Left lobe of liver (tissue), 2 donors: ENCODE measurements around the gene MLXIPL. TPM values are rescaled to one million over a fixed set of nuclear protein-coding genes. Genes with fewer than 3 reads are reported as not detected.
"Not testable (repeated sequence)": the region's sequence is repeated elsewhere in the genome, so short reads cannot be mapped to it uniquely, and the experiment has no call there.

ENCODE experiments used
- ATAC-seq: fragments of 200-7000 bp; cut with Tn5 transposase; one replicate; pipeline ENCODE4 v1.9.1; 2020; ENCODE audit warnings: mild to moderate bottlenecking, moderate library complexity
- DNase-seq: peaks from one replicate; pipeline ENCODE4 v3.0.0-alpha.2; 2020; ENCODE audit warnings: low spot score
- total RNA-seq: library from RNA; stranded (reverse); gene quantifications from one replicate; pipeline ENCODE4 v1.2.1, GENCODE V29; 2021
- donor health status: DM: no; HTN: no; CAD: no; lungs with moderate emphysema.
- donor health status: DM: no; HTN: yes; CAD: no.

MLXIPL gene
- total RNA-seq, 1 donor from 2014 or later, result 457 TPM

- ATAC-seq, result no peak
- DNase-seq, result no peak
Observed at GRCh38 chr7:73646785-73647724, 22.7 kb upstream of the MLXIPL start.

- ATAC-seq (no peak), DNase-seq (no peak)
Observed at GRCh38 chr7:73645643-73646174, 21.4 kb upstream of the MLXIPL start.

- no peak for ATAC-seq
Observed at GRCh38 chr7:73644688-73645286, 20.5 kb upstream of the MLXIPL start.

DNA sequence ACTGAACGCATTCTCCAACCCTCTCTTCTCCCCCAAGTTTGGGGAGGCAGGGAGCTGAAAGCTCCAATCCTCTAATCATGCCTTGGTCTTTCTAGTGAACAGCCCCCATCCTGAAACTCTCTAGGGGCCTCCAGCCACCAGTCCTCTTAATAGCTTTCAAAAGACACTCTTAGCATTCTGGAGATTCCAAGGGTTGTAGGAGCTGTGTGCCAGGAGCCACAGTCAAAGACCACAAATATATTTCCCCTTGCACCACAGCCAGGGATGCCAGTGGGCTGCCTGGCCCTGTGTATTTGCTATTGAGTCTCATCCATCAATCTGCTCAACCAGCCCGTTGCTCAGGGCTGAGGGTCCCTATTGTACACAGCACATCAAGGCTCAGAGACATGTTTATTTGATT, 18.5 kb upstream of the MLXIPL start:
- ATAC-seq, result no peak
- no peak for DNase-seq

More at GRCh38 chr7:73644688-73645286, 20.5 kb upstream of the MLXIPL start:
- DNase-seq, result no peak

- DNase-seq (no peak), ATAC-seq (no peak)
Observed at GRCh38 chr7:73638911-73639310, 14.6 kb upstream of the MLXIPL start.

- DNase-seq (no peak), ATAC-seq (no peak)
Observed at GRCh38 chr7:73635428-73636200, 11.3 kb upstream of the MLXIPL start.

- DNase-seq (no peak), ATAC-seq (peak; percentile 58)
Observed at GRCh38 chr7:73633844-73634243, 9.5 kb upstream of the MLXIPL start.

DNA sequence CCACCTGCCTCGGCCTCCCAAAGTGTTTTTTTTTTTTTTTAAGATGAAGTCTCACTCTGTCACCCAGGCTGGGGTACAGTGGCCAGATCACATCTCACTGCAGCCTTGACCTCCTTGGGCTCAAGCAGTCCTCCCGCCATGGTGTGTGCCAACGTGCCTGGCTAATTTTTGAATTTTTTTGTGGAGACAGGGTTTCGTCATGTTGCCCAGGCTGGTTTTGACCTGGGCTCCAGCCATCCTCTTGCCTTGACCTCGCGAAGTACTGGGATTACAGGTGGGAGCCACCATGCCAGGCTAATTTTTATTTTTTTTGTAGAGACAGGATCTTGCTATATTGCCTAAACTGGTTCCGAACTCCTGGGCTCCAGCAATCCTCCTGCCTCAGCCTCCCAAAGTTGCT, 9.0 kb upstream of the MLXIPL start:
- peak; percentile 67 for DNase-seq
- peak; percentile 75 for ATAC-seq

GRCh38 chr7:73631558-73631957, 7.2 kb upstream of the MLXIPL start:
- ATAC-seq (no peak), DNase-seq (no peak)

- no peak for DNase-seq
- no peak for ATAC-seq
Observed at GRCh38 chr7:73628504-73628903, 4.2 kb upstream of the MLXIPL start.

DNA sequence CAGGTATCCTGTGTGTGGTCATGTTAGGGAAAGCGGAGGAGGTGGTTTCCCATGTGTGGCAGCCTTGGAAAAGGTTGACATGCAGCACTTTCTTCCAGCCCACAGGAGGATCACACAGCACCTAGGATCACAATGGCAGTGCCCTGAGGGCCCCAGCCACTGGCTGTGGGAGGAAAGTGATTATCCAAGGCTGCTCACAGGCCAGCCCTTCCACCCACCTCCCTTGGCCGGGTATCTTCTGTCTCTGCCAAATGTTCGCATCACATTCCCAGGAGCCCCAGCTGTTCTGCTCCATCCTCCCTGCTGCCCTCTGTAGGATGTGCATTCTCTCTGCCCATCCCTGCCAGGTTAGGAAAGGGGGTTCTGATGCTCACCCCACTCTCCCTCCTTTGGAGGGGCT, 2.5 kb upstream of the MLXIPL start:
- DNase-seq (no peak), ATAC-seq (peak; percentile 9)

GRCh38 chr7:73625276-73625675, 954 bp upstream of the MLXIPL start:
- ATAC-seq, result no peak
- no peak for DNase-seq

DNA sequence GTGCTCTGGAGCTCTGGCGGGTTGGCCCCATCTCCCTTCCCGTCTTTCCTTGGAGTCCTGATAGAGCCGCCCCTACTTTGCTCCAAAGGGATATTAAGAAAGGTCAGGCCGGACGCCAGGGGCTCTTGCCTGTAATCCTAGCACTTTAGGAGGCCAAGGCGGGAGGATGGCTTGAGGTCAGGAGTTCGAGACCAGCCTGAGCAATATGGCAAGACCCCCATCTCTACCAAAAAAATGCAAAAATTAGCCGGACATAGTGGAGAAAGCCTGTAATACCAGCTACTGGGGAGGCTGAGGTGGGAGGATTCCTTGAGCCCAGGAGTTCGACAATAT, 313 bp upstream of the MLXIPL start:
- no peak for DNase-seq
- no peak for ATAC-seq

DNA sequence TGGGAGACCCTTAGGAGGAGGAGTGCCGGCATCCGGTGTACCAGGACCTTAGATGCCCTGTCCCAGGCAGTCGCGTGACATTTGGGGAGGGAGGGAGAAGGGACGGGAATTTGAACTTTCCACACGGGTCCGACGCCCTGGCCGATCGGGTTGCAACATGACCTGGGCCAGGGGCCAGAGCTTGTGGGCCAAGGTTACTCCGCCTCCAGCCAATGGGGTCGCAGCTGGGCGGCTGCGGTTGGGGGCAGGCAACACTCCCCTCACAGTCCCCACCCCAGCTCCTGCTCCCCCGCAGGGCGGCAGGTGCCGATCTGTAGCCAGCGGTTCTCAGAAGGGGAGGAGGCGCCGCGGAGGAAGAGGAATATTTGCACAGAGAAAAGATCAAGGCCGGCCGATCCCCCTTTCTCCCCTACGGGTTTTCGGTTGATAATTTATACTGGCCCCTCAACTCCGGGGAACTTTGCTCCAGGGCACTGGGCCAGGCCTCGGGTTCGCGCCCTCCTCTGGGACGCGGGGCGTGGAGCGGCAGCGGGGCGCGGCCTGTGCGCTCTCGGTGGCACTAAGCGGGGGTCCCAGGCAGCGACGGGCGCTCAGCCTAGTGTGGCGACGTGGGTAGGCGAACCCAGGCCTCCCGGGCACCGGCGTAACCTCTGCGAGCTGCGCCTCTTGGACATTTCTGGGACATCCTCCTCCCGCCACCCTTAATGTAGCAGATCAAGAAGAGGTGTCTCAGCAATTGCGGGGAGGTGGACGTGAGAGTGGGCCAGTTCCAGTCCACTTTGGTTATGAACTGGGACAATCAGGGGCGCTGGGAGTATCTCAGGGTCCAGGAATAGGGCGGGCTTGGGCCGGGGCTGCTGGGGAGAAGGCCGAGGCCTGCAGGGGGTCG, 1.2 kb downstream of the MLXIPL start:
- peak; percentile 73 for ATAC-seq
- peak; percentile 98 for DNase-seq

- ATAC-seq (no peak), DNase-seq (no peak)
Observed at GRCh38 chr7:73622527-73622908, 1.8 kb downstream of the MLXIPL start.

- DNase-seq (no peak), ATAC-seq (no peak)
Observed at GRCh38 chr7:73621168-73622063, 2.9 kb downstream of the MLXIPL start.

- not testable (repeated sequence) for DNase-seq, ATAC-seq
Observed at GRCh38 chr7:73619394-73619793, 4.9 kb downstream of the MLXIPL start.

GRCh38 chr7:73618538-73618937, 5.8 kb downstream of the MLXIPL start:
- DNase-seq, result no peak
- no peak for ATAC-seq

- ATAC-seq, DNase-seq: not testable (repeated sequence)
Observed at GRCh38 chr7:73617520-73617919, 6.8 kb downstream of the MLXIPL start.
